Endodermal cell (in vitro differentiated cells): Measurements from ENCODE around the gene EDEM3. TPM values are rescaled to one million over a fixed set of nuclear protein-coding genes. Genes with fewer than 3 reads are reported as not detected.

Experiments
- DNase-seq: peaks from one replicate; pipeline ENCODE4 v3.0.0-alpha.2; 2017
- H3K27ac ChIP-seq: 2 replicates; pipeline ENCODE4 v1.5.1; 2013; ENCODE audit warnings: mild to moderate bottlenecking, low read depth, low read length, moderate library complexity
- H3K27me3 ChIP-seq: 2 replicates; pipeline ENCODE4 v1.6.1; 2013; ENCODE audit warnings: mild to moderate bottlenecking, low read length, moderate library complexity; ENCODE audit not compliant: insufficient read depth, control insufficient read depth, poor library complexity, severe bottlenecking
- H3K36me3 ChIP-seq: 2 replicates; pipeline ENCODE4 v1.7.0; 2013; ENCODE audit warnings: mild to moderate bottlenecking, low read length, moderate library complexity; ENCODE audit not compliant: control insufficient read depth, insufficient read depth
- H3K4me1 ChIP-seq: one replicate; pipeline ENCODE4 v1.7.0; 2013; ENCODE audit warnings: low read length; ENCODE audit not compliant: control insufficient read depth, insufficient read depth
- H3K4me3 ChIP-seq: 2 replicates; pipeline ENCODE4 v1.5.1; 2013; ENCODE audit warnings: mild to moderate bottlenecking, low read length, moderate library complexity
- H3K9ac ChIP-seq: 2 replicates; pipeline ENCODE4 v1.6.1; 2013; ENCODE audit warnings: mild to moderate bottlenecking, low read length, moderate library complexity; ENCODE audit not compliant: poor library complexity, severe bottlenecking; ENCODE audit errors: extremely low read depth
- H3K9me3 ChIP-seq: 2 replicates; pipeline ENCODE4 v1.6.1; 2013; ENCODE audit warnings: mild to moderate bottlenecking, low read length, moderate library complexity; ENCODE audit not compliant: control insufficient read depth
- H3K27ac Mint-ChIP-seq: 2 replicates; pipeline ENCODE4 v1.8.0; 2020; ENCODE audit warnings: mixed read lengths
- H3K27me3 Mint-ChIP-seq: 2 replicates; pipeline ENCODE4 v1.8.0; 2021; ENCODE audit warnings: mild to moderate bottlenecking, mixed read lengths; ENCODE audit not compliant: insufficient read depth
- H3K36me3 Mint-ChIP-seq: 2 replicates; pipeline ENCODE4 v1.8.0; 2020; ENCODE audit warnings: low read depth, mixed read lengths
- H3K4me1 Mint-ChIP-seq: 2 replicates; pipeline ENCODE4 v1.8.0; 2020; ENCODE audit warnings: mixed read lengths
- H3K4me3 Mint-ChIP-seq: 2 replicates; pipeline ENCODE4 v1.8.0; 2020; ENCODE audit warnings: mild to moderate bottlenecking, moderate library complexity, mixed read lengths
- H3K9me3 Mint-ChIP-seq: 2 replicates; pipeline ENCODE4 v1.8.0; 2020; ENCODE audit warnings: mild to moderate bottlenecking, mixed read lengths
- CTCF ChIP-seq: fragments of 200-600 bp; sonication (generic); conservative IDR thresholded peaks from 2 replicates; pipeline ENCODE4 v1.5.0; 2021; ENCODE audit warnings: antibody characterized with exemption, mild to moderate bottlenecking
- WGBS, 2 experiments: methylation state at CpG; one replicate each; pipeline versions ENCODE4 v1.1.5 to v1.1.7; 2013; ENCODE audit warnings: missing lambda C conversion rate in 2 of 2, mixed read lengths in 1 of 2; ENCODE audit not compliant: insufficient coverage in 1 of 2, insufficient read length in 1 of 2; 5-methylcytosine and 5-hydroxymethylcytosine counted together
- total RNA-seq, 2 donors: library from RNA; stranded (reverse); fragmentation: NEBNext Ultra II Directional in 1 of 2; extraction: Animal tissue kit (Norgen Biotek cat#: 25700) in 1 of 2; gene quantifications; 2 replicates in 1 of 2; 3 replicates in 1 of 2; pipeline ENCODE4 v1.2.1, GENCODE V29; 2021

Gene EDEM3
- total RNA-seq, 2 donors from 2014 or later, result 17.0 to 22.0 TPM

GRCh38 chr1:184802354-184803179 lies 47.9 kb upstream of the EDEM3 start:
- H3K9ac ChIP-seq, result no peak overlapping the region
- Mint-ChIP-seq H3K27me3 (peaks cover 9% of the 10 kb centered on the region), H3K4me3 (no peak overlapping the region), H3K36me3 (no peaks in the 10 kb centered on the region), H3K4me1 (peaks cover 5% of the 10 kb centered on the region), H3K9me3 (no peaks in the 10 kb centered on the region), H3K27ac (no peak overlapping the region)
- H3K4me3 ChIP-seq, result no peak overlapping the region
- TF ChIP-seq CTCF, result no peak
- H3K9me3 ChIP-seq, result no peaks in the 10 kb centered on the region
- H3K27ac ChIP-seq, result no peak overlapping the region
- H3K36me3 ChIP-seq, result no peaks in the 10 kb centered on the region
- H3K27me3 ChIP-seq, result peaks cover 23% of the 10 kb centered on the region
- H3K4me1 ChIP-seq, result peaks cover 4% of the 10 kb centered on the region
- no peak for DNase-seq
- WGBS, 2 experiments, result 83 to 84% methylated on average over 4 to 6 of the region's 6 CpGs

GRCh38 chr1:184801503-184801902 lies 46.8 kb upstream of the EDEM3 start:
- Histone ChIP-seq H3K36me3 (no peaks in the 10 kb centered on the region), H3K27me3 (peaks cover 34% of the 10 kb centered on the region), H3K27ac (no peak overlapping the region), H3K4me1 (peaks cover 4% of the 10 kb centered on the region), H3K9ac (no peak overlapping the region), H3K9me3 (no peaks in the 10 kb centered on the region), H3K4me3 (no peak overlapping the region)
- Mint-ChIP-seq H3K27ac (no peak overlapping the region), H3K9me3 (no peaks in the 10 kb centered on the region), H3K4me3 (no peak overlapping the region), H3K27me3 (peaks cover 12% of the 10 kb centered on the region), H3K4me1 (peaks cover 5% of the 10 kb centered on the region), H3K36me3 (no peaks in the 10 kb centered on the region)
- TF ChIP-seq CTCF, result no peak
- DNase-seq, result no peak
- WGBS, 2 experiments, result 77% methylated on average over 1 of the region's 1 CpG; no CpG with 5 or more reads in 1 of the 2 experiments

GRCh38 chr1:184800876-184801275 lies 46.2 kb upstream of the EDEM3 start:
- Histone ChIP-seq H3K9ac (no peak overlapping the region), H3K27me3 (peaks cover 40% of the 10 kb centered on the region), H3K36me3 (no peaks in the 10 kb centered on the region), H3K4me1 (peaks cover 3% of the 10 kb centered on the region), H3K27ac (no peak overlapping the region), H3K9me3 (no peaks in the 10 kb centered on the region), H3K4me3 (no peak overlapping the region)
- peaks cover 3% of the 10 kb centered on the region for H3K4me1 Mint-ChIP-seq
- H3K4me3 Mint-ChIP-seq, result no peak overlapping the region
- DNase-seq, result no peak
- TF ChIP-seq CTCF, result no peak
- no peaks in the 10 kb centered on the region for H3K9me3 Mint-ChIP-seq
- H3K27ac Mint-ChIP-seq, result no peak overlapping the region
- 67 to 77% methylated on average over 2 to 3 of the region's 3 CpGs for whole genome bisulfite sequencing, 2 experiments
- H3K27me3 Mint-ChIP-seq, result peaks cover 14% of the 10 kb centered on the region
- H3K36me3 Mint-ChIP-seq, result no peaks in the 10 kb centered on the region
